HG02571 (cell line): ENCODE measurements around the gene F7.

Experiments
- ATAC-seq: cut with Tn5 transposase; IDR thresholded peaks from one replicate; pipeline ENCODE4 v1.9.1; 2021; ENCODE audit warnings: mild to moderate bottlenecking, moderate library complexity; ENCODE audit not compliant: unreplicated experiment

F7 gene

GRCh38 chr13:113116871-113117271 lies 11.3 kb downstream of the F7 start:
- no peak for ATAC-seq

- no peak for ATAC-seq
Observed at GRCh38 chr13:113117335-113117872, 11.8 kb downstream of the F7 start.

GRCh38 chr13:113117911-113118260 lies 12.3 kb downstream of the F7 start:
- ATAC-seq, result no peak

- ATAC-seq, result no peak
Observed at GRCh38 chr13:113118261-113119021, 12.8 kb downstream of the F7 start.

GRCh38 chr13:113119166-113119821 lies 13.7 kb downstream of the F7 start:
- no peak for ATAC-seq

- ATAC-seq, result no peak
Observed at GRCh38 chr13:113119822-113120189, 14.2 kb downstream of the F7 start.

- no peak for ATAC-seq
Observed at GRCh38 chr13:113120300-113121182, 14.9 kb downstream of the F7 start.

GRCh38 chr13:113121183-113121927 lies 15.8 kb downstream of the F7 start:
- ATAC-seq, result no peak

GRCh38 chr13:113121928-113122471 lies 16.4 kb downstream of the F7 start:
- no peak for ATAC-seq

GRCh38 chr13:113122550-113123225 lies 17.1 kb downstream of the F7 start, which contains the start of gene F10:
F10 (plus strand) TSS chr13:113122799; CDS start chr13:113122856, 57 bp downstream.
- ATAC-seq, result no peak

GRCh38 chr13:113123226-113124201 lies 17.9 kb downstream of the F7 start:
- no peak for ATAC-seq

GRCh38 chr13:113124211-113124970 lies 18.8 kb downstream of the F7 start:
- ATAC-seq, result no peak

GRCh38 chr13:113125506-113126264 lies 20.1 kb downstream of the F7 start:
- ATAC-seq, result no peak

GRCh38 chr13:113126265-113127150 lies 20.9 kb downstream of the F7 start:
- no peak for ATAC-seq

GRCh38 chr13:113129480-113129879 lies 23.9 kb downstream of the F7 start:
- ATAC-seq, result no peak
